NCI-H748 (cell line): ENCODE measurements around the gene TRAPPC10.

Experiments used
- DNase-seq: peaks from one replicate; lab custom pipeline; 2025; ENCODE audit not compliant: unreplicated experiment; lab: John Stamatoyannopoulos, UW

The TRAPPC10 gene

GRCh38 chr21:43982489-43983078, 29.5 kb upstream of the TRAPPC10 start:
- no peak for DNase-seq

GRCh38 chr21:43983390-43983789, 28.7 kb upstream of the TRAPPC10 start:
- DNase-seq: no peak

- no peak for DNase-seq
Measured at GRCh38 chr21:43983860-43984420, 28.2 kb upstream of the TRAPPC10 start.

GRCh38 chr21:43984905-43985689, 27.0 kb upstream of the TRAPPC10 start:
- no peak for DNase-seq

- no peak for DNase-seq
Measured at GRCh38 chr21:43985690-43986251, 26.3 kb upstream of the TRAPPC10 start.

- DNase-seq: peak; percentile 12
Measured at GRCh38 chr21:43986544-43987451, 25.3 kb upstream of the TRAPPC10 start.

GRCh38 chr21:43987509-43987908, 24.6 kb upstream of the TRAPPC10 start:
- DNase-seq: no peak

GRCh38 chr21:43988016-43988415, 24.1 kb upstream of the TRAPPC10 start:
- DNase-seq: no peak

GRCh38 chr21:43988506-43989230, 23.4 kb upstream of the TRAPPC10 start:
- no peak for DNase-seq

- no peak for DNase-seq
Measured at GRCh38 chr21:43989401-43989800, 22.7 kb upstream of the TRAPPC10 start.

- DNase-seq: no peak
Measured at GRCh38 chr21:43991447-43991991, 20.6 kb upstream of the TRAPPC10 start.

- no peak for DNase-seq
Measured at GRCh38 chr21:43992121-43992520, 20.0 kb upstream of the TRAPPC10 start.

- no peak for DNase-seq
Measured at GRCh38 chr21:43993420-43993934, 18.6 kb upstream of the TRAPPC10 start.

GRCh38 chr21:43994085-43994484, 18.0 kb upstream of the TRAPPC10 start:
- DNase-seq: no peak

- no peak for DNase-seq
Measured at GRCh38 chr21:43994646-43995045, 17.5 kb upstream of the TRAPPC10 start.

- DNase-seq: no peak
Measured at GRCh38 chr21:43995521-43996105, 16.5 kb upstream of the TRAPPC10 start.

GRCh38 chr21:43997766-43998742, 14.1 kb upstream of the TRAPPC10 start:
- DNase-seq: no peak

- no peak for DNase-seq
Measured at GRCh38 chr21:44000360-44000759, 11.7 kb upstream of the TRAPPC10 start.
